K562 (cell line): ENCODE measurements around the gene DEDD. TPM values are rescaled to one million over a fixed set of nuclear protein-coding genes. Genes with fewer than 3 reads are reported as not detected.

Source experiments
- GTF2E2 ChIP-seq: fragments of 200-800 bp; sonication (Bioruptor generic); IDR thresholded peaks from 2 replicates; pipeline ENCODE4 v1.6.1; 2016; ENCODE audit warnings: missing genetic modification characterization, missing compliant biosample characterization
- HMG20A ChIP-seq: fragments of 450-650 bp; formaldehyde crosslinking; conservative IDR thresholded peaks from 2 replicates; pipeline ENCODE4 v1.4.0; 2020; ENCODE audit warnings: mild to moderate bottlenecking, mixed read lengths
- JUND ChIP-seq, 2 experiments: IDR thresholded peaks; 2 replicates in 1 of 2; 3 replicates in 1 of 2; pipeline ENCODE4 v1.6.1; 2011; ENCODE audit warnings: borderline replicate concordance in 2 of 2, low read depth in 2 of 2, low read length in 2 of 2, improper control_type of control experiment in 1 of 2, missing biosample characterization in 1 of 2, missing genetic modification characterization in 1 of 2, missing genetic modification reagents in 1 of 2
- KLF16 ChIP-seq: IDR thresholded peaks from 2 replicates; pipeline ENCODE4 v1.6.1; 2016; ENCODE audit warnings: antibody characterized with exemption
- L3MBTL2 ChIP-seq: fragments of 450-650 bp; IDR thresholded peaks from 2 replicates; pipeline ENCODE4 v1.6.1; 2016; ENCODE audit warnings: mild to moderate bottlenecking, moderate library complexity
- NR1H2 ChIP-seq: sonication (generic); formaldehyde crosslinking; IDR thresholded peaks from 2 replicates; pipeline ENCODE4 v1.4.0; 2020; ENCODE audit warnings: mild to moderate bottlenecking, missing genetic modification reagents
- NR3C1 ChIP-seq: sonication (generic); formaldehyde crosslinking; IDR thresholded peaks from 2 replicates; pipeline ENCODE4 v1.8.1; 2022; ENCODE audit warnings: missing genetic modification reagents
- ZBTB8A ChIP-seq: fragments of 450-650 bp; IDR thresholded peaks from 2 replicates; pipeline ENCODE4 v1.6.1; 2018; ENCODE audit warnings: mild to moderate bottlenecking, moderate library complexity; ENCODE audit not compliant: partially characterized antibody
- polyA plus RNA-seq, 8 experiments: library from polyadenylated mRNA; depleted of rRNA in 4 of 8; stranded (reverse) in 5 of 8; unstranded in 3 of 8; fragments of >200 nt; fragmentation: Nextera tagmentation in 2 of 8; fragmentation: Illumina TruSeq in 1 of 8; extraction: Ambion mirVana in 2 of 8; extraction: Trizol in 1 of 8; gene quantifications; 2 replicates each; pipeline versions ENCODE4 v1.2.1 to v1.2.3, GENCODE V29; 2011 to 2014; ENCODE audit warnings: inconsistent platforms in 1 of 8, missing spikeins in 1 of 8
- total RNA-seq, 7 experiments: library from RNA; depleted of rRNA in 6 of 7; stranded (reverse); fragments of >200 nt in 6 of 7; fragmentation: Illumina TruSeq in 2 of 7; extraction: Trizol in 2 of 7; gene quantifications; 2 replicates each; pipeline versions ENCODE4 v1.2.1 to v1.2.3, GENCODE V29; 2011 to 2021; ENCODE audit warnings: low replicate concordance in 1 of 7
- TF ChIP-seq, protein P1 (sequence below): fragments of 250-450 bp; sonication (Bioruptor Pico); IDR thresholded peaks from 2 replicates; pipeline ENCODE4 v1.5.1; 2021; ENCODE audit warnings: mild to moderate bottlenecking
- TF ChIP-seq, protein P2 (sequence below): fragments of 250-450 bp; sonication (Bioruptor Pico); IDR thresholded peaks from 2 replicates; pipeline ENCODE4 v1.4.0; 2020; ENCODE audit warnings: mild to moderate bottlenecking
- TF ChIP-seq, protein P3 (sequence below): fragments of 250-450 bp; sonication (Bioruptor Pico); IDR thresholded peaks from 2 replicates; pipeline ENCODE4 v1.8.0; 2021; ENCODE audit warnings: moderate library complexity, mild to moderate bottlenecking, inconsistent platforms
- TF ChIP-seq, protein P4 (sequence below): fragments of 450-650 bp; IDR thresholded peaks from 2 replicates; pipeline ENCODE4 v1.6.1; 2016; ENCODE audit warnings: borderline replicate concordance
- TF ChIP-seq, protein P5 (sequence below): fragments of 200-400 bp; formaldehyde crosslinking; IDR thresholded peaks from 2 replicates; pipeline ENCODE4 v1.6.1; 2017; ENCODE audit warnings: mild to moderate bottlenecking, low read depth, low read length, moderate library complexity
- TF ChIP-seq, protein P6 (sequence below), 2 experiments: fragments of 450-650 bp; IDR thresholded peaks; 2 replicates each; pipeline ENCODE4 v1.6.1; 2016

The DEDD gene
- total and polyA plus RNA-seq, 9 of the 15 experiments (the other 6 are each of a cell fraction or from before 2014, with no cell fraction given), result 11.6 to 41.0 (median 16.8) TPM

DNA sequence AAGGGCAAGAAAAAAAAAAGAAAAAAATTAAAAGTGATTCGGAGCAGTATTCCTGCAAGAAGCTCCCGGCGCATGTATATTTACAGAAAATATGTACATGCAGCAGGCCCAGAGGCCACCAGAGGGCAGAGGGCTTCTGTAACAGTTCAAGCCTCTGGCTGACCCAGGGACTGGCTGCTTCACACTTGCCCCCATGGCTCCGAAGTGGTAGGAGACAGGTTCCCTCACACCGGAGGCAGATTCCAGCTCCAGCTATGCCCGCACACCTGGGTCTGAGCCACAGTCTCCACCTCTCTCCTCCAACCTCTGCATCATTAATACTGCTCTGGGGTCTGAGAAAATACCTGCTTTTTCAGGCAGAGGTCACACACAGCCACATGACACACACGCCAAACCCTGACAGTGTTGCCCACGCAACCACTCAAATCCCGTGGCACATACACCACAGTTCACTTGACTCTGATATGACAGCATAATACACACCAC is 60.5 kb downstream of the DEDD start (continued):
- TF ChIP-seq, protein P1, sequence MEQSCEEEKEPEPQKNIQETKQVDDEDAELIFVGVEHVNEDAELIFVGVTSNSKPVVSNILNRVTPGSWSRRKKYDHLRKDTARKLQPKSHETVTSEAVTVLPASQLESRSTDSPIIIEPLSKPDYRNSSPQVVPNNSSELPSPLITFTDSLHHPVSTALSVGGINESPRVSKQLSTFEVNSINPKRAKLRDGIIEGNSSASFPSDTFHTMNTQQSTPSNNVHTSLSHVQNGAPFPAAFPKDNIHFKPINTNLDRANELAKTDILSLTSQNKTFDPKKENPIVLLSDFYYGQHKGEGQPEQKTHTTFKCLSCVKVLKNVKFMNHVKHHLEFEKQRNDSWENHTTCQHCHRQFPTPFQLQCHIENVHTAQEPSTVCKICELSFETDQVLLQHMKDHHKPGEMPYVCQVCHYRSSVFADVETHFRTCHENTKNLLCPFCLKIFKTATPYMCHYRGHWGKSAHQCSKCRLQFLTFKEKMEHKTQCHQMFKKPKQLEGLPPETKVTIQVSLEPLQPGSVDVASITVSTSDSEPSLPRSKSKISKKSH (CRISPR knock-in tag), result no peak
- TF ChIP-seq, protein P2, sequence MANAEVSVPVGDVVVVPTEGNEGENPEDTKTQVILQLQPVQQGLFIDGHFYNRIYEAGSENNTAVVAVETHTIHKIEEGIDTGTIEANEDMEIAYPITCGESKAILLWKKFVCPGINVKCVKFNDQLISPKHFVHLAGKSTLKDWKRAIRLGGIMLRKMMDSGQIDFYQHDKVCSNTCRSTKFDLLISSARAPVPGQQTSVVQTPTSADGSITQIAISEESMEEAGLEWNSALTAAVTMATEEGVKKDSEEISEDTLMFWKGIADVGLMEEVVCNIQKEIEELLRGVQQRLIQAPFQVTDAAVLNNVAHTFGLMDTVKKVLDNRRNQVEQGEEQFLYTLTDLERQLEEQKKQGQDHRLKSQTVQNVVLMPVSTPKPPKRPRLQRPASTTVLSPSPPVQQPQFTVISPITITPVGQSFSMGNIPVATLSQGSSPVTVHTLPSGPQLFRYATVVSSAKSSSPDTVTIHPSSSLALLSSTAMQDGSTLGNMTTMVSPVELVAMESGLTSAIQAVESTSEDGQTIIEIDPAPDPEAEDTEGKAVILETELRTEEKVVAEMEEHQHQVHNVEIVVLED (CRISPR knock-in tag), result no peak
- TF ChIP-seq ZBTB8A (no peak), JUND (IDR thresholded peaks at IDR 0.05; ENCODE audit: borderline replicate concordance, low read depth, low read length) (peak; percentile 41; the same call in 1 of the 2 replicates), JUND (tag; IDR thresholded peaks at IDR 0.05; ENCODE audit: borderline replicate concordance, low read depth, low read length) (no peak), NR1H2 (CRISPR knock-in tag) (no peak), NR3C1 (CRISPR knock-in tag) (no peak), L3MBTL2 (peak; percentile 42; the same call in 1 of the 2 replicates), GTF2E2 (no peak), HMG20A (no peak), KLF16 (0 out of 2 replicates have a peak, but pooled peaks have one; percentile 22)
- TF ChIP-seq, protein P3, sequence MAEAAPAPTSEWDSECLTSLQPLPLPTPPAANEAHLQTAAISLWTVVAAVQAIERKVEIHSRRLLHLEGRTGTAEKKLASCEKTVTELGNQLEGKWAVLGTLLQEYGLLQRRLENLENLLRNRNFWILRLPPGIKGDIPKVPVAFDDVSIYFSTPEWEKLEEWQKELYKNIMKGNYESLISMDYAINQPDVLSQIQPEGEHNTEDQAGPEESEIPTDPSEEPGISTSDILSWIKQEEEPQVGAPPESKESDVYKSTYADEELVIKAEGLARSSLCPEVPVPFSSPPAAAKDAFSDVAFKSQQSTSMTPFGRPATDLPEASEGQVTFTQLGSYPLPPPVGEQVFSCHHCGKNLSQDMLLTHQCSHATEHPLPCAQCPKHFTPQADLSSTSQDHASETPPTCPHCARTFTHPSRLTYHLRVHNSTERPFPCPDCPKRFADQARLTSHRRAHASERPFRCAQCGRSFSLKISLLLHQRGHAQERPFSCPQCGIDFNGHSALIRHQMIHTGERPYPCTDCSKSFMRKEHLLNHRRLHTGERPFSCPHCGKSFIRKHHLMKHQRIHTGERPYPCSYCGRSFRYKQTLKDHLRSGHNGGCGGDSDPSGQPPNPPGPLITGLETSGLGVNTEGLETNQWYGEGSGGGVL (CRISPR knock-in tag), result no peak
- TF ChIP-seq, protein P4, sequence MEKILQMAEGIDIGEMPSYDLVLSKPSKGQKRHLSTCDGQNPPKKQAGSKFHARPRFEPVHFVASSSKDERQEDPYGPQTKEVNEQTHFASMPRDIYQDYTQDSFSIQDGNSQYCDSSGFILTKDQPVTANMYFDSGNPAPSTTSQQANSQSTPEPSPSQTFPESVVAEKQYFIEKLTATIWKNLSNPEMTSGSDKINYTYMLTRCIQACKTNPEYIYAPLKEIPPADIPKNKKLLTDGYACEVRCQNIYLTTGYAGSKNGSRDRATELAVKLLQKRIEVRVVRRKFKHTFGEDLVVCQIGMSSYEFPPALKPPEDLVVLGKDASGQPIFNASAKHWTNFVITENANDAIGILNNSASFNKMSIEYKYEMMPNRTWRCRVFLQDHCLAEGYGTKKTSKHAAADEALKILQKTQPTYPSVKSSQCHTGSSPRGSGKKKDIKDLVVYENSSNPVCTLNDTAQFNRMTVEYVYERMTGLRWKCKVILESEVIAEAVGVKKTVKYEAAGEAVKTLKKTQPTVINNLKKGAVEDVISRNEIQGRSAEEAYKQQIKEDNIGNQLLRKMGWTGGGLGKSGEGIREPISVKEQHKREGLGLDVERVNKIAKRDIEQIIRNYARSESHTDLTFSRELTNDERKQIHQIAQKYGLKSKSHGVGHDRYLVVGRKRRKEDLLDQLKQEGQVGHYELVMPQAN, result no peak
- TF ChIP-seq, protein P5, sequence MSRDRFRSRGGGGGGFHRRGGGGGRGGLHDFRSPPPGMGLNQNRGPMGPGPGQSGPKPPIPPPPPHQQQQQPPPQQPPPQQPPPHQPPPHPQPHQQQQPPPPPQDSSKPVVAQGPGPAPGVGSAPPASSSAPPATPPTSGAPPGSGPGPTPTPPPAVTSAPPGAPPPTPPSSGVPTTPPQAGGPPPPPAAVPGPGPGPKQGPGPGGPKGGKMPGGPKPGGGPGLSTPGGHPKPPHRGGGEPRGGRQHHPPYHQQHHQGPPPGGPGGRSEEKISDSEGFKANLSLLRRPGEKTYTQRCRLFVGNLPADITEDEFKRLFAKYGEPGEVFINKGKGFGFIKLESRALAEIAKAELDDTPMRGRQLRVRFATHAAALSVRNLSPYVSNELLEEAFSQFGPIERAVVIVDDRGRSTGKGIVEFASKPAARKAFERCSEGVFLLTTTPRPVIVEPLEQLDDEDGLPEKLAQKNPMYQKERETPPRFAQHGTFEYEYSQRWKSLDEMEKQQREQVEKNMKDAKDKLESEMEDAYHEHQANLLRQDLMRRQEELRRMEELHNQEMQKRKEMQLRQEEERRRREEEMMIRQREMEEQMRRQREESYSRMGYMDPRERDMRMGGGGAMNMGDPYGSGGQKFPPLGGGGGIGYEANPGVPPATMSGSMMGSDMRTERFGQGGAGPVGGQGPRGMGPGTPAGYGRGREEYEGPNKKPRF, result no peak
- TF ChIP-seq, protein P6, sequence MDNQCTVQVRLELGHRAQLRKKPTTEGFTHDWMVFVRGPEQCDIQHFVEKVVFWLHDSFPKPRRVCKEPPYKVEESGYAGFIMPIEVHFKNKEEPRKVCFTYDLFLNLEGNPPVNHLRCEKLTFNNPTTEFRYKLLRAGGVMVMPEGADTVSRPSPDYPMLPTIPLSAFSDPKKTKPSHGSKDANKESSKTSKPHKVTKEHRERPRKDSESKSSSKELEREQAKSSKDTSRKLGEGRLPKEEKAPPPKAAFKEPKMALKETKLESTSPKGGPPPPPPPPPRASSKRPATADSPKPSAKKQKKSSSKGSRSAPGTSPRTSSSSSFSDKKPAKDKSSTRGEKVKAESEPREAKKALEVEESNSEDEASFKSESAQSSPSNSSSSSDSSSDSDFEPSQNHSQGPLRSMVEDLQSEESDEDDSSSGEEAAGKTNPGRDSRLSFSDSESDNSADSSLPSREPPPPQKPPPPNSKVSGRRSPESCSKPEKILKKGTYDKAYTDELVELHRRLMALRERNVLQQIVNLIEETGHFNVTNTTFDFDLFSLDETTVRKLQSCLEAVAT (IDR thresholded peaks at IDR 0.05), result 0 out of 4 replicates have a peak, but pooled peaks of 1 of the 2 experiments have one; percentile 13
